Measurements from ENCODE around the gene LRRC71.

LRRC71 gene

DNA sequence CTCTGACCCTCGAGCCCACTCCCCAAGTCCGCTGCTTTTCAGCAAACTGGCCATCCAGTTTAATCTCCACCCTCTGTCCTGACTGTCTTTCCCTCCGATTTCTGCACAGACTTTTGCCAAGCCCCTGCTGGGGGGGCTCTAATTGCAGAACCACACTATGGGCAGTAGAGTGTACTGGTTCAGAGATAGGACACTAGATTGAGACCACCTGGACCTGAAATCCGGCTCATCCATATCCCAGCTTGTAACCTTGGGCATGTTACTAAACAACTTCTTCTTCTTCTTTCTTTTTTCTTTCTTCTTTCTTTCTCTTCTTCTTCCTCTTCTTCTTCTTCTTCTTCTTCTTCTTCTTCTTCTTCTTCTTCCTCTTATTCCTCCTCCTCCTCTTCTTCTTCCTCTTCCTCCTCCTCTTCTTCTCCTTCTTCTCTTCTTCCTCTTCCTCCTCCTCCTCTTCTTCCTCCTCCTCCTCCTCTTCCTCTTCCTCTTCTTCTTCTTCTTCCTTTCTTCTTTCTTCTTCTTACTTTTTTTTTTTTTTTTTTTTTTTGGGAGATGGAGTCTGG lies 7.7 kb downstream of the LRRC71 start:
- DNase-seq = no peak

- DNase-seq = no peak
These were observed 9.3 kb downstream of the LRRC71 start for GRCh38 chr1:156929596-156930238.

- no peak for DNase-seq
These were observed 10.1 kb downstream of the LRRC71 start for GRCh38 chr1:156930483-156930882.

GRCh38 chr1:156931211-156931952 lies 10.9 kb downstream of the LRRC71 start:
- no peak for DNase-seq

DNA sequence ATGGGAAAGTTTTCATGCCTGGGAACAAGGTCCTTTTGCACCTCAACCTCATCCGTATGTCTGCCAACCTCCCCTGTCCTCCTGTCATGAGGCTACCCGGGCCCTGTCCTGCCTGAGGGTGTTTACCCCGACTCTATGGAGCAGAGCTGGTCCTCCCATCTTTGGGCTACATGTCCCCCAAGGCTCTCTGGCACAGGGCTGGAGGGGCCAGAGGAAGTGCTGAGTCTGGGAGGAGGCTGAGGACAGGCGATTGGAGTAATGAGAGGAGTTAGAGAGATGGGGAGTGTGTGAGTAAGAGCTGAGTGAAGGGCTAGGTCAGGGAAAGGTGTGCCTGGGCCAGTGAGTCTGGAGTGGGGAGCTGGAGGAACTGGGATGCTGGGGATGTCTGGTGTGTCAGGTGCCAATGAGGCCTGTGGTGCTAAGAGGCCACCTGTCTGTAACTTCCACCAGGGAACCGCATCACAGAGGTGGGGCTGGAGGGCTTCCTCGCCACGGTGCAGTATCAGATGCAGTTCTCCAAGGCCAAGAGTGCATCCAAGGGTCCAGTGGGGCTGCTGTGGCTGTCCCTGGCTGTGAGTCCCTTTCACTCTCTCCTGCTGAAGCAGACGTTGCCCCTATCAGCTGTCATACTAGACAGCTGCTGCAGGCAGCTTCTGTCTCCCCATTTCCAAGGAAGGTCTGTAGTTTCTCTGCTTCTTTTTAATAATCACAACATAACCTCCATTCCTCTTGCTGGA lies 11.7 kb downstream of the LRRC71 start:
- DNase-seq = no peak

- no peak for DNase-seq
These were observed 12.7 kb downstream of the LRRC71 start for GRCh38 chr1:156933136-156933535.

- no peak for DNase-seq
These were observed 15.2 kb downstream of the LRRC71 start for GRCh38 chr1:156935505-156936128.

DNA sequence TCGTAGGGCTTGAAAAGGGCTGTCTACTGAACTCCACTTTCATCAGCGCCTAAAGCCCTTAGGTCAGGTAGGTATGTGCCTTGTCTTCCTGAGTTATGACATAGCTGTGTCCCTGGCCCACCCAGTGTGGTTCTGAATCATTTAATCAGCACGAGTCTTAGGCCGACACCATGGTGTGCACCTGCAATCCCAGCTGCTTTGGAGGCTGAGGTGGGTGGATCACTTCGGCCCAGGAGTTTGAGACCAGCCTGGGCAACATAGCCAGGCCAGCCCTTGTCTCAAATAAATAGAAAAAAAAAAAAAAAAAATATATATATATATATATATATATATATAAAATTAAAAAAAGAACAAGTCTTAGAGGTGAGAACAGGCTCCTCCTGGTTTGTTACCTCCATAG lies 15.8 kb downstream of the LRRC71 start:
- no peak for DNase-seq

- DNase-seq = no peak
These were observed 16.3 kb downstream of the LRRC71 start for GRCh38 chr1:156936721-156937220.

DNA sequence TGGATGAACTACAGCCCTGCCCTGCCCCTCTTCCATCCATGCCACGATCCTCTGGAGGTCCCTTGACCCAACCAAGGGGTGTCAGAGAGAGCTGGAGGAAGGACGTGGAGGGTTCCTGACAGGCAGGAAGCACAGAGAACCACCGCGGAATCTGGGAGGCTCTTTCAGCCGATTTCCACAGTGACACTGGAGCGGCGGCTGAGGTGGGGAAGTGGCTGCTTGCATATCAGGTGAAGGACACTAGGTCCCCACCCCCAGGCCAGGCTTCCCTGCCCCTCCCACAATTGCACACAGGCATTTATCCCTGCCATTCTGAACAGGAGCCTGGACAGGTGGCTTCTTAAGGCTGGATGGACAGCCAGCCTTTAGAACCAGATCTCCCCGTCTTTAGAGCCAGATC lies 17.5 kb downstream of the LRRC71 start:
- no peak for DNase-seq

- no peak for DNase-seq
These were observed 18.4 kb downstream of the LRRC71 start for GRCh38 chr1:156938813-156939212.

DNA sequence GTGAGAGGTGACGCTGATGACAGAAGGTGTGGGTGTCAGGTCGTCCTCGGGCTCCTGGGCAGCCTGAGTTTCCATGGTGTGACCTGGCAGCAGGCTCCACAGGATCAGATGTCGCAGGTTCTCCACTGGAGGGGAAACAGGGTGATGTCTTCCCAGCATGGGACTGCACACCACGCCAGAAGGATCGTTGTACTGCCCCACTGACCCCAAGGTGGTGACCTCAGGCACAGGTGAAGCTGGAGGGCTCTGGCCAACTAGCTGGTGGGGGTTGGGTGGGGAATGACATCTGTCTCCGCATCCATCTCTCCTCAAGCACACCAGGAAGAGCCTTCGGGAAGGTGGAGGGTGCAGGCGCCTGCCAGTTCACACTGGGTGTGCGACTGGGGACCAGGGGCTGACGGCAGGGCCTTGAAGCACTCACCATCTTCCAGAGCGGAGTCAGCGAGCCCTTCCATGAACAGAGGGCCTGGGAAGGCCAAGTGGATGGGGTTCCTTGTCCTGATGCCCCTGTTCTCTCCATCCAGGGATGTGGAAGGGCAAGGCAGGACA lies 19.4 kb downstream of the LRRC71 start:
- no peak for DNase-seq

- no peak for DNase-seq
These were observed 21.2 kb downstream of the LRRC71 start for GRCh38 chr1:156941675-156942074.

- DNase-seq = no peak
These were observed 21.7 kb downstream of the LRRC71 start for GRCh38 chr1:156942176-156942575.

DNA sequence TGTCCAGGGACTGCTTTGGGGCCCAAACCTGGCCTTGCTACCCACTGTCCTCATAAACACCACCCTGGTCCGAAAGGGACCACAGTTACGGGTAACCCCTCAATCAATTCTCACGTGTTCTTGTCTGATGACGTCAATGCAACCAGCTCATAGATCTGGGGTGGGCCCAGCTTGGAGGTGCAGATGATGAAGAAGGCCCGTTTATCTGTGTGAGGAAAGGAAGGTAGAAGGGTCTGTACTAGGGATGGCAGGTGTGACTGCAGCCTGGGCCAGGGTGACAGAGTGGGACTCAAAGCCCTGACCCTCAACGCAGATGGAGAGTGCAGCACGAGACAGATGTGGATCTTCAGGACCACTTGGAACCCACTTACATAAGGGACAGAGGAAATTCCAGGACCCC lies 22.1 kb downstream of the LRRC71 start:
- no peak for DNase-seq

GRCh38 chr1:156943756-156944155 lies 23.3 kb downstream of the LRRC71 start:
- DNase-seq = no peak

GRCh38 chr1:156944268-156944667 lies 23.8 kb downstream of the LRRC71 start:
- DNase-seq = no peak

DNA sequence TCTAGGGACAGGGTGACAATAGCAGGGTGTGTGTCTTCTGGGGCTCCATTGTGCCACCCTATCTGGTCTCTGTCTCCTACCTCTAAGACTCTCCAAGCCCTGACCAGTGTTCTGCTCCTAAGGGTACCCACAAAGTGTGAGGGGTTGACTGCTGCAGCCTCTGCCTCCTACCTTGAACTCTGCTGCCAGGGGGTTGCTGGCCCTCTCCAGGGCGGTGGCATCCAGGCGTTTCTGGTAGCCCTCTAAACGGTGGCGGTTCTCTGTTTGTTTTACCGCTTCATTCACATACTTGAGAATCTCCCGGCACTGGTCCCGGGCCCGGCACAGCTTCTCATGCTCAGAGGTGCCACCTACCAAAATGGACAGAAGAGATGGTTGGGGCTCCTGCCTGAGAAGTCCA lies 24.4 kb downstream of the LRRC71 start:
- no peak for DNase-seq

DNA sequence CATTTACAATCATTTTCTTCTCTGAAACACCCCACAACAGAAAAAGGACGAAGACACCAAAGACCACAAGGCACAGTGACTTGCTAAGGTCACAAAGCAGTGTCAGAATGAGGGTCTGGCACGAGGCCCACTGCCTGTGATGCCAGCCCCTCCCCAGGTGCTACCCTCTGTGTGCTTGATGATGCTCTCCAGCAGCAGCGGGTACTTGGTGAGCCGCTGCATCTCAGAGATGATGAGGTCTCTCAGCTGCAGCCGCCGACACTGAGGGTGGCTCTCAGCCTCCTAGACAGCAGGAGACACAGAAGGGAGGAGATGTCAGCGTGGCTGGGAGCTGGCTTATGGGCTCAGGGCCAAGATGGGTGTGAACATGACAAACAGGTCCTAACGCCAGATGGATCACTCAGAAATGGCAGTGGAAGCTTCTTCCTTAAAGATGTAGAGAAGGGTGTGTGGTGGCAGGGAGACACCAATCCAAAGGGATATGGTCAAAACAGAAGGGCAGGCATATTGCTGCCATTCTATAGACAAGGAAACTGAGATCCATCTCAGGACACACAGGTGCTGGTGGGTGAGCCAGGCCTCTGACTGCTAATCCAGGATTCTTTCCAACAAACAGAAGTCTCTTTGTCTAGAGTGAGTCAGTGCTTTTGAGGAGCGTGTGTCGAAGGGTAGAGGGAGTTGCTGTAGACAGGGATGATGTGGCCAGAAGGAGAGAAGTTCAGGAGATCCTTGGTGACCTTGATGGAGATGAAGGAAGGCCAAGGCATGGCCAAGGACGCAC lies 25.6 kb downstream of the LRRC71 start:
- DNase-seq = no peak

- DNase-seq = no peak
These were observed 26.7 kb downstream of the LRRC71 start for GRCh38 chr1:156947127-156947526.

DNA sequence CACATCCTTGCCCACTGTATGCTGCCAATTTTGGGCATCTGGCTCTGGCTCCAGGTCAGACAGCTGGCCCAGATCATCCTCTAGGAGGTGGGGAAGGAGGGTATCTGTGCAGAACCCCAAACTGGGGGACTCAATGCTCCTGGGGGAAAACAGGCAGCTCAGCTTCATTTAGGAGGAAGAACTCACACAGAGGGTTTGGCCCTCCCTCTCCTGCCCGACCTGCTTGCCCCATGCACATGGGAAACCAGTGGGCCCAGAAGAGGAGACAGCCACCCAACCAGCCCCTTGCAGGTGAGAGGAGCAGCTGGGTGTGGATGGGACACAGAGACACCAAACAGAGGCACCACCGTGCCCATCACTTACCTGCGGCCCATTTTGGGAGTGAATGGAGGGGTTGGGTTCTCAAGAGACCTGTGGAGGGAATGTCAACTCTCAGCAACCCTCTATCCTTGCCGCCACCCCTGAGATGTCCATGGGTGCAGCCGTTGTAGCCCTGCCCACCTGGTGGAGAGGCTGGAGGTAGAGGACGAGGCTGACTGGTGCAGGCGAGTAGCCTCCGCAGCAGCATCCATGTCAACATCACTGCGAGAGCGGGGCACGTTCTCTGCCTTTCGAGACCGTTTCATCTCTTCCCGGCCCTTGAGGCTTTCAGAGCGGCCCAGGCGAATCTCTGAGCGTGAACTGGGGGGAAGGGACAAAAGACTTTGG lies 27.5 kb downstream of the LRRC71 start:
- DNase-seq = no peak

All from CD4-positive, alpha-beta T cell treated with Interleukin-6 for 4 hours (primary cell).